A172 (cell line): ENCODE data around the gene LEMD1. TPM values are rescaled to one million over a fixed set of nuclear protein-coding genes. Genes with fewer than 3 reads are reported as not detected.
"Not testable (repeated sequence)": the region's sequence is repeated elsewhere in the genome, so short reads cannot be mapped to it uniquely, and the experiment has no call there.

Experiments
- DNase-seq: peaks from one replicate; pipeline ENCODE4 v3.0.0-alpha.2; 2015; ENCODE audit warnings: low spot score
- total RNA-seq: library from RNA; depleted of rRNA; stranded (reverse); fragments of >200 nt; shearing (Covaris generic); gene quantifications from 2 replicates; pipeline ENCODE4 v1.2.3, GENCODE V29; 2014

The LEMD1 gene
- total RNA-seq, 1 experiment from 2014 or later: 0.36 TPM

- no peak for DNase-seq
Measured at GRCh38 chr1:205446828-205447227, 25.0 kb upstream of the LEMD1 start.

GRCh38 chr1:205445646-205445935 is 23.7 kb upstream of the LEMD1 start:
- no peak for DNase-seq

- DNase-seq: peak; percentile 82
Measured at GRCh38 chr1:205444931-205445645, 23.2 kb upstream of the LEMD1 start.

- no peak for DNase-seq
Measured at GRCh38 chr1:205444300-205444930, 22.6 kb upstream of the LEMD1 start.

GRCh38 chr1:205443585-205444299 is 21.9 kb upstream of the LEMD1 start:
- no peak for DNase-seq

- DNase-seq: no peak
Measured at GRCh38 chr1:205442051-205442725, 20.3 kb upstream of the LEMD1 start.

- DNase-seq: no peak
Measured at GRCh38 chr1:205441716-205442050, 19.8 kb upstream of the LEMD1 start.

- no peak for DNase-seq
Measured at GRCh38 chr1:205441318-205441633, 19.4 kb upstream of the LEMD1 start.

- DNase-seq: peak; percentile 93
Measured at GRCh38 chr1:205440476-205441317, 18.8 kb upstream of the LEMD1 start.

GRCh38 chr1:205440121-205440475 is 18.2 kb upstream of the LEMD1 start:
- no peak for DNase-seq

GRCh38 chr1:205438213-205439158 is 16.6 kb upstream of the LEMD1 start:
- DNase-seq: peak; percentile 85

- DNase-seq: no peak
Measured at GRCh38 chr1:205437570-205437969, 15.7 kb upstream of the LEMD1 start.

GRCh38 chr1:205436776-205437410 is 15.0 kb upstream of the LEMD1 start:
- DNase-seq: no peak

GRCh38 chr1:205435578-205436573 is 14.0 kb upstream of the LEMD1 start:
- DNase-seq: no peak

GRCh38 chr1:205434738-205435137 is 12.9 kb upstream of the LEMD1 start:
- DNase-seq: no peak

GRCh38 chr1:205432692-205433091 is 10.8 kb upstream of the LEMD1 start:
- DNase-seq: not testable (repeated sequence)

GRCh38 chr1:205432116-205432515 is 10.3 kb upstream of the LEMD1 start:
- no peak for DNase-seq

- DNase-seq: peak; percentile 50
Measured at GRCh38 chr1:205430696-205431305, 8.9 kb upstream of the LEMD1 start.
